GM12878 (cell line): ENCODE data around the gene CNTNAP2.

Experiments
- DPF2 ChIP-seq: fragments of 450-650 bp; IDR thresholded peaks from 2 replicates; pipeline ENCODE4 v1.6.1; 2017; ENCODE audit warnings: mild to moderate bottlenecking
- EZH2 ChIP-seq: IDR thresholded peaks from 2 replicates; pipeline ENCODE4 v1.6.1; 2012; ENCODE audit warnings: low read depth, mild to moderate bottlenecking, control low read depth, inconsistent platforms, low read length, borderline replicate concordance; ENCODE audit not compliant: control insufficient read depth
- PAX5 ChIP-seq: IDR thresholded peaks from 2 replicates; pipeline ENCODE4 v1.6.1; 2011; ENCODE audit warnings: low read depth, low read length, borderline replicate concordance
- POLR2A ChIP-seq: IDR thresholded peaks from 2 replicates; pipeline ENCODE4 v1.6.1; 2011; ENCODE audit warnings: low read depth, mild to moderate bottlenecking, low read length
- RCOR1 ChIP-seq: conservative IDR thresholded peaks from 2 replicates; pipeline ENCODE4 v1.6.1; 2012; ENCODE audit warnings: low read depth, low read length, improper control_type of control experiment
- SUZ12 ChIP-seq: fragments of 200-600 bp; sonication (generic); IDR thresholded peaks from one replicate; pipeline ENCODE4 v1.6.1; 2018; ENCODE audit warnings: antibody characterized with exemption, mild to moderate bottlenecking; ENCODE audit not compliant: unreplicated experiment
- TARDBP ChIP-seq: IDR thresholded peaks from 2 replicates; pipeline ENCODE4 v1.6.1; 2016; ENCODE audit warnings: borderline replicate concordance
- TCF12 ChIP-seq: IDR thresholded peaks from 2 replicates; pipeline ENCODE4 v1.6.1; 2011; ENCODE audit warnings: low read depth, mild to moderate bottlenecking, low read length
- ZNF24 ChIP-seq: fragments of 450-650 bp; IDR thresholded peaks from 2 replicates; pipeline ENCODE4 v1.6.1; 2017; ENCODE audit warnings: antibody characterized with exemption, mild to moderate bottlenecking
- ZNF274 ChIP-seq: IDR thresholded peaks from one replicate; pipeline ENCODE4 v1.8.0; 2011; ENCODE audit not compliant: insufficient read length, insufficient read depth
- ZSCAN29 ChIP-seq: fragments of 450-650 bp; IDR thresholded peaks from 2 replicates; pipeline ENCODE4 v1.6.1; 2017; ENCODE audit warnings: mild to moderate bottlenecking, moderate library complexity
- ZZZ3 ChIP-seq: IDR thresholded peaks from 2 replicates; pipeline ENCODE4 v1.6.1; 2011; ENCODE audit warnings: low read depth; ENCODE audit not compliant: control insufficient read depth, insufficient read length
- TF ChIP-seq, protein P1 (sequence below), 3 experiments: IDR thresholded peaks in 2 of 3; conservative IDR thresholded peaks in 1 of 3; 2 replicates each; pipeline ENCODE4 v1.5.1; 2011; ENCODE audit warnings: low read depth in 3 of 3, low read length in 3 of 3, mild to moderate bottlenecking in 3 of 3, control low read depth in 2 of 3, moderate library complexity in 2 of 3, inconsistent platforms in 1 of 3, mixed read lengths in 1 of 3; ENCODE audit not compliant: control insufficient read depth in 2 of 3, insufficient read depth in 1 of 3; ENCODE audit errors: extremely low read depth in 1 of 3

DNA sequence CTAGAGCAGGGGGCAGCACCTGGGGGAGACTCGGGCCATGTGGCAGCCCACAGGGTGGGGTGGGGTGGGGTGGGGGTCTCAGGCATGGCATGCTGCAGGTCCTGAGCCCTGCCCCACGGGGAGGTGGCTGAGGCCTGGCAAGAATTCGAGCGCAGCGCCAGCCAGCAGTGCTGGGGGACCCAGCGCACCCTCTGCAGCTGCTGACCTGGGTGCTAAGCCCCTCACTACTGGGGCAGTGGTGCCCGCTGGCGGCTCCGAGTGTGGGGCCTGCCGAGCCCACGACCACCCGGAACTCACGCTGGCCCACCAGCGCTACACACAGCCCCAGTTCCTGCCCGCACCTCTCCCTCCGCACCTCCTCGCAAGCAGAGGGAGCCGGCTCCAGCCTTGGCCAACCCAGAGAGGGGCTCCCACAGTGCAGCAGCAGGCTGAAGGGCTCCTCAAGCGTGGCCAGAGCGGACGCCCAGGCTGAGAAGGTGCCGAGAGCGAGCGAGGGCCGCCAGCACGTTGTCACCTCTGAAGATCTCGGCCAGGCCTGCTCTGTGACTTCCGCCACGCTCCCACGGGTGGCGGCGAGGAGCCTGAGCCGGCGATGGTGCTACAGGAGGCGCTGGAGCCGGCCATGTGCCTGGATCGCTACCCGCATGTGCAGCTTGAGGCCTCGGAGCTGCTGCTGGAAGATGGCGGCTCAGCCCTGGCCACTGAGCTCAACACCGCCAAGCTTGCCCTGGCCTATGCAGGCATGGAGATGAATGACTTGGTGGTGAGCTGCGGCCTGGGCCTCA lies 2328.9 kb downstream of the CNTNAP2 start:
- TF ChIP-seq TCF12 (no peak), PAX5 (no peak), ZZZ3 (no peak), POLR2A (no peak), SUZ12 (no peak), ZNF274 (no peak), RCOR1 (no peak), ZNF24 (no peak), EZH2 (no peak), ZSCAN29 (no peak), DPF2 (no peak), TARDBP (no peak)
- TF ChIP-seq, protein P1, sequence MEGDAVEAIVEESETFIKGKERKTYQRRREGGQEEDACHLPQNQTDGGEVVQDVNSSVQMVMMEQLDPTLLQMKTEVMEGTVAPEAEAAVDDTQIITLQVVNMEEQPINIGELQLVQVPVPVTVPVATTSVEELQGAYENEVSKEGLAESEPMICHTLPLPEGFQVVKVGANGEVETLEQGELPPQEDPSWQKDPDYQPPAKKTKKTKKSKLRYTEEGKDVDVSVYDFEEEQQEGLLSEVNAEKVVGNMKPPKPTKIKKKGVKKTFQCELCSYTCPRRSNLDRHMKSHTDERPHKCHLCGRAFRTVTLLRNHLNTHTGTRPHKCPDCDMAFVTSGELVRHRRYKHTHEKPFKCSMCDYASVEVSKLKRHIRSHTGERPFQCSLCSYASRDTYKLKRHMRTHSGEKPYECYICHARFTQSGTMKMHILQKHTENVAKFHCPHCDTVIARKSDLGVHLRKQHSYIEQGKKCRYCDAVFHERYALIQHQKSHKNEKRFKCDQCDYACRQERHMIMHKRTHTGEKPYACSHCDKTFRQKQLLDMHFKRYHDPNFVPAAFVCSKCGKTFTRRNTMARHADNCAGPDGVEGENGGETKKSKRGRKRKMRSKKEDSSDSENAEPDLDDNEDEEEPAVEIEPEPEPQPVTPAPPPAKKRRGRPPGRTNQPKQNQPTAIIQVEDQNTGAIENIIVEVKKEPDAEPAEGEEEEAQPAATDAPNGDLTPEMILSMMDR (IDR thresholded peaks at IDR 0.05 in 2 of 3, conservative IDR thresholded peaks at IDR 0.05 in 1 of 3; ENCODE audit: control insufficient read depth in 2 of 3, extremely low read depth in 1 of 3, insufficient read depth in 1 of 3, low read depth in 3 of 3, low read length in 3 of 3), result no peak
